WTC11 (cell line): ENCODE data around the gene LRRC14B. TPM values are rescaled to one million over a fixed set of nuclear protein-coding genes. Genes with fewer than 3 reads are reported as not detected.
A peak's percentile ranks its signal among the peaks of the same experiment; 100 is the strongest.

ENCODE experiments used
- ATAC-seq: fragments of 200-7000 bp; cut with Tn5 transposase; 2 replicates; pipeline ENCODE4 v1.10.0; 2021; ENCODE audit warnings: mild to moderate bottlenecking, moderate library complexity
- CTCF ChIA-PET: fragments of 300-600 bp; sonication (Branson Sonifier 250); formaldehyde crosslinking; loops from one replicate; lab custom pipeline; 2021; ENCODE audit warnings: antibody characterized with exemption; lab: Charles Lee
- POLR2A ChIA-PET: fragments of 350-600 bp; sonication (Branson Sonifier 250); formaldehyde crosslinking; loops from one replicate; lab custom pipeline; 2021; ENCODE audit warnings: antibody characterized with exemption; lab: Charles Lee
- DNase-seq: peaks from one replicate; pipeline ENCODE4 v3.0.0; 2021; ENCODE audit warnings: low spot score
- H3K27ac Mint-ChIP-seq: 2 replicates; pipeline ENCODE4 v1.8.0; 2021; ENCODE audit warnings: mixed read lengths
- H3K27me3 Mint-ChIP-seq: 2 replicates; pipeline ENCODE4 v1.8.0; 2021; ENCODE audit warnings: low read depth, mild to moderate bottlenecking, moderate library complexity, mixed read lengths
- H3K36me3 Mint-ChIP-seq: 2 replicates; pipeline ENCODE4 v1.8.0; 2021; ENCODE audit warnings: mixed read lengths
- H3K4me1 Mint-ChIP-seq: 2 replicates; pipeline ENCODE4 v1.8.0; 2022; ENCODE audit warnings: mixed read lengths
- H3K4me3 Mint-ChIP-seq: 2 replicates; pipeline ENCODE4 v1.8.0; 2021; ENCODE audit warnings: mild to moderate bottlenecking, moderate library complexity, mixed read lengths
- H3K9me3 Mint-ChIP-seq: 2 replicates; pipeline ENCODE4 v1.8.0; 2021; ENCODE audit warnings: mixed read lengths
- FOXJ3 ChIP-seq: sonication (generic); formaldehyde crosslinking; IDR thresholded peaks from 2 replicates; pipeline ENCODE4 v1.9.0; 2021; ENCODE audit warnings: missing genetic modification reagents, mild to moderate bottlenecking, borderline replicate concordance
- NFE2L1 ChIP-seq: sonication (generic); formaldehyde crosslinking; IDR thresholded peaks from 2 replicates; pipeline ENCODE4 v1.8.1; 2023; ENCODE audit warnings: missing genetic modification reagents
- NFYB ChIP-seq: sonication (generic); formaldehyde crosslinking; conservative IDR thresholded peaks from 2 replicates; pipeline ENCODE4 v1.8.0; 2022; ENCODE audit warnings: low read depth, missing genetic modification reagents
- RELA ChIP-seq: sonication (generic); formaldehyde crosslinking; IDR thresholded peaks from 2 replicates; pipeline ENCODE4 v1.8.1; 2022; ENCODE audit warnings: missing genetic modification reagents, mild to moderate bottlenecking, borderline replicate concordance
- SP1 ChIP-seq: sonication (generic); formaldehyde crosslinking; conservative IDR thresholded peaks from 2 replicates; pipeline ENCODE4 v1.8.1; 2022; ENCODE audit warnings: missing genetic modification reagents
- TEAD1 ChIP-seq: sonication (generic); formaldehyde crosslinking; IDR thresholded peaks from 2 replicates; pipeline ENCODE4 v1.8.0; 2022; ENCODE audit warnings: mild to moderate bottlenecking, missing genetic modification reagents
- ZNF138 ChIP-seq: sonication (generic); formaldehyde crosslinking; conservative IDR thresholded peaks from 2 replicates; pipeline ENCODE4 v1.8.1; 2022; ENCODE audit warnings: mild to moderate bottlenecking, moderate library complexity, missing genetic modification reagents
- ZNF263 ChIP-seq: sonication (generic); formaldehyde crosslinking; IDR thresholded peaks from 2 replicates; pipeline ENCODE4 v1.8.1; 2022; ENCODE audit warnings: low read depth, mild to moderate bottlenecking, moderate library complexity, missing genetic modification reagents
- ZNF423 ChIP-seq: fragments of 250-450 bp; sonication (Bioruptor Pico); IDR thresholded peaks from 2 replicates; pipeline ENCODE4 v2.1.2; 2022; ENCODE audit warnings: mild to moderate bottlenecking, moderate library complexity
- total RNA-seq: library from RNA; stranded (reverse); gene quantifications from 3 replicates; pipeline ENCODE4 v1.2.3, GENCODE V29; 2021
- TF ChIP-seq, protein P1 (sequence below): sonication (generic); formaldehyde crosslinking; IDR thresholded peaks from 2 replicates; pipeline ENCODE4 v1.8.0; 2022; ENCODE audit warnings: missing genetic modification reagents
- TF ChIP-seq, protein P2 (sequence below): sonication (generic); formaldehyde crosslinking; IDR thresholded peaks from 2 replicates; pipeline ENCODE4 v1.8.1; 2022; ENCODE audit warnings: mild to moderate bottlenecking, missing genetic modification reagents, moderate library complexity, borderline replicate concordance
- TF ChIP-seq, protein P3 (sequence below): sonication (generic); formaldehyde crosslinking; IDR thresholded peaks from 2 replicates; pipeline ENCODE4 v1.8.0; 2022; ENCODE audit warnings: mild to moderate bottlenecking, missing genetic modification reagents
- TF ChIP-seq, protein P4 (sequence below): sonication (generic); formaldehyde crosslinking; IDR thresholded peaks from 2 replicates; pipeline ENCODE4 v1.8.0; 2023; ENCODE audit warnings: missing genetic modification reagents, mild to moderate bottlenecking, borderline replicate concordance
- TF ChIP-seq, protein P5 (sequence below): fragments of 250-450 bp; sonication (Bioruptor Pico); IDR thresholded peaks from 2 replicates; pipeline ENCODE4 v1.9.0; 2021; ENCODE audit warnings: mild to moderate bottlenecking

LRRC14B gene
- total RNA-seq, 1 experiment from 2014 or later = not detected

DNA sequence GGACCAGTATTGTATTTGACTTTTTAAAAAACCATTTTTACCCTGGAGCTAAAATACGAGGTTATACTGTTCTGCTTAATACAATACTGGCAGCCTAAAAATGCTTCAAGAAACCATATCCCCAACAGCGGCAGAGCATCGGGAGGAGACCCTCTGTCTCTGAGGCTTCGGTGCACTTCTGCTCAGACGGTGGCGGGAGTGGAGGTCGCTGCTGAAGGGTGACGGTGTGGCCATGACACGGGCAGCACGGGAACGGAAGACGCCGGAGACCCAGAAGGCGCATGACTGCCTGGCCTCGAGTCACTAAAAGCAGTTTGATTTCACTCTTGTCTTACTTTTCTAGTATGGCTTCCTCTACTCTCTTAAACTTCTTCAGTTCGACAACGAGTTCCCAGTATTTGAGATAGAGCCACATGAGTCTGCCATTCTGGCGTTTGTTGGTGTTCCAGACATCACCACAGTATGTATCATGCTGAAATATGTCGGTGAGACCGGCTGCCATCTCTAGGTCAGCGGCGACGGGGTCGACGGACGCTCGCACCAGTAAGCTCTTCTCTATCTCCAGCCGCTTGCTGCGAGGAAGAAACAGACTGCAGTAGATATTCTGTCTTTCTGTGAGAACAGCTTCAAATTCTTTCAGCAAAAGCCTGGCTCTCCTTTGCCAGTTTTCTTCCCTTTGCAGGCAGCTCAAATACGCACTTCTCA, 13.8 kb downstream of the LRRC14B start:
- Mint-ChIP-seq H3K36me3 (peaks cover 23% of the 10 kb centered on the region), H3K9me3 (no peaks in the 10 kb centered on the region), H3K4me3 (no peak overlapping the region), H3K27me3 (no peaks in the 10 kb centered on the region), H3K27ac (peak overlapping the region; percentile 75; the same call in 1 of the 2 replicates), H3K4me1 (peaks cover 20% of the 10 kb centered on the region)
- ChIA-PET CTCF (interaction anchor here (1.8 kb wide), 1 partner anchor 17 kb away, joined by 4 read pairs; no protein-coding TSS in a partner anchor), POLR2A (no interaction called here)
- no peak for TF ChIP-seq SP1 (CRISPR knock-in tag)
- no peak for ATAC-seq
- DNase-seq = no peak

DNA sequence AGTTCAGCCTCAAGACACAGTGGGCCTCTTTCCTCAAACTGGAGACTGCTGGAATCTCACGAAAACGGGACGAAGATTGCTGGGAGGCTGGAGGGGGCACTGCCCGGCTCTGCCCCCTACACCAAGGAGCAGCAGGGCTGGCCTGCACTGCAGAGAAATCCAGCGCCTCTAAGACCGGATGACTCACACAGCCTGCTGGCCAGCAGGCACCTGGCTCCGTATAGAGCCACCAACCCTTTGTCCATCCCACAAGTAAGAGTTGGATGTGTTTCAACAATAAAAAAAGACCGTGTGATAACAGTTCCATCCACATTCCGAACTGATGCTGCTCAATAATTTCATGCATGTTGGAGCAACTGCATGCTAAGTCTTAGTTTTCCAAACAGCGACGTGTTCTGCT, 15.1 kb downstream of the LRRC14B start:
- POLR2A ChIA-PET = no interaction called here
- H3K27ac Mint-ChIP-seq = no peak overlapping the region
- no peak overlapping the region for H3K4me3 Mint-ChIP-seq
- peaks cover 16% of the 10 kb centered on the region for H3K4me1 Mint-ChIP-seq
- ATAC-seq (peak; percentile 34; the same call in 1 of the 2 replicates), DNase-seq (no peak)
- TF ChIP-seq, protein P1, sequence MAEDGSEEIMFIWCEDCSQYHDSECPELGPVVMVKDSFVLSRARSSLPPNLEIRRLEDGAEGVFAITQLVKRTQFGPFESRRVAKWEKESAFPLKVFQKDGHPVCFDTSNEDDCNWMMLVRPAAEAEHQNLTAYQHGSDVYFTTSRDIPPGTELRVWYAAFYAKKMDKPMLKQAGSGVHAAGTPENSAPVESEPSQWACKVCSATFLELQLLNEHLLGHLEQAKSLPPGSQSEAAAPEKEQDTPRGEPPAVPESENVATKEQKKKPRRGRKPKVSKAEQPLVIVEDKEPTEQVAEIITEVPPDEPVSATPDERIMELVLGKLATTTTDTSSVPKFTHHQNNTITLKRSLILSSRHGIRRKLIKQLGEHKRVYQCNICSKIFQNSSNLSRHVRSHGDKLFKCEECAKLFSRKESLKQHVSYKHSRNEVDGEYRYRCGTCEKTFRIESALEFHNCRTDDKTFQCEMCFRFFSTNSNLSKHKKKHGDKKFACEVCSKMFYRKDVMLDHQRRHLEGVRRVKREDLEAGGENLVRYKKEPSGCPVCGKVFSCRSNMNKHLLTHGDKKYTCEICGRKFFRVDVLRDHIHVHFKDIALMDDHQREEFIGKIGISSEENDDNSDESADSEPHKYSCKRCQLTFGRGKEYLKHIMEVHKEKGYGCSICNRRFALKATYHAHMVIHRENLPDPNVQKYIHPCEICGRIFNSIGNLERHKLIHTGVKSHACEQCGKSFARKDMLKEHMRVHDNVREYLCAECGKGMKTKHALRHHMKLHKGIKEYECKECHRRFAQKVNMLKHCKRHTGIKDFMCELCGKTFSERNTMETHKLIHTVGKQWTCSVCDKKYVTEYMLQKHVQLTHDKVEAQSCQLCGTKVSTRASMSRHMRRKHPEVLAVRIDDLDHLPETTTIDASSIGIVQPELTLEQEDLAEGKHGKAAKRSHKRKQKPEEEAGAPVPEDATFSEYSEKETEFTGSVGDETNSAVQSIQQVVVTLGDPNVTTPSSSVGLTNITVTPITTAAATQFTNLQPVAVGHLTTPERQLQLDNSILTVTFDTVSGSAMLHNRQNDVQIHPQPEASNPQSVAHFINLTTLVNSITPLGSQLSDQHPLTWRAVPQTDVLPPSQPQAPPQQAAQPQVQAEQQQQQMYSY (CRISPR knock-in tag) = no peak
- TF ChIP-seq, protein P2, sequence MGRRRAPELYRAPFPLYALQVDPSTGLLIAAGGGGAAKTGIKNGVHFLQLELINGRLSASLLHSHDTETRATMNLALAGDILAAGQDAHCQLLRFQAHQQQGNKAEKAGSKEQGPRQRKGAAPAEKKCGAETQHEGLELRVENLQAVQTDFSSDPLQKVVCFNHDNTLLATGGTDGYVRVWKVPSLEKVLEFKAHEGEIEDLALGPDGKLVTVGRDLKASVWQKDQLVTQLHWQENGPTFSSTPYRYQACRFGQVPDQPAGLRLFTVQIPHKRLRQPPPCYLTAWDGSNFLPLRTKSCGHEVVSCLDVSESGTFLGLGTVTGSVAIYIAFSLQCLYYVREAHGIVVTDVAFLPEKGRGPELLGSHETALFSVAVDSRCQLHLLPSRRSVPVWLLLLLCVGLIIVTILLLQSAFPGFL = no peak
- no peak for TF ChIP-seq ZNF263 (CRISPR knock-in tag)
- TF ChIP-seq NFE2L1 (CRISPR knock-in tag) = no peak
- TF ChIP-seq, protein P3, sequence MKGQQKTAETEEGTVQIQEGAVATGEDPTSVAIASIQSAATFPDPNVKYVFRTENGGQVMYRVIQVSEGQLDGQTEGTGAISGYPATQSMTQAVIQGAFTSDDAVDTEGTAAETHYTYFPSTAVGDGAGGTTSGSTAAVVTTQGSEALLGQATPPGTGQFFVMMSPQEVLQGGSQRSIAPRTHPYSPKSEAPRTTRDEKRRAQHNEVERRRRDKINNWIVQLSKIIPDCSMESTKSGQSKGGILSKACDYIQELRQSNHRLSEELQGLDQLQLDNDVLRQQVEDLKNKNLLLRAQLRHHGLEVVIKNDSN = no peak
- no peak for TF ChIP-seq ZNF423
- TF ChIP-seq, protein P4, sequence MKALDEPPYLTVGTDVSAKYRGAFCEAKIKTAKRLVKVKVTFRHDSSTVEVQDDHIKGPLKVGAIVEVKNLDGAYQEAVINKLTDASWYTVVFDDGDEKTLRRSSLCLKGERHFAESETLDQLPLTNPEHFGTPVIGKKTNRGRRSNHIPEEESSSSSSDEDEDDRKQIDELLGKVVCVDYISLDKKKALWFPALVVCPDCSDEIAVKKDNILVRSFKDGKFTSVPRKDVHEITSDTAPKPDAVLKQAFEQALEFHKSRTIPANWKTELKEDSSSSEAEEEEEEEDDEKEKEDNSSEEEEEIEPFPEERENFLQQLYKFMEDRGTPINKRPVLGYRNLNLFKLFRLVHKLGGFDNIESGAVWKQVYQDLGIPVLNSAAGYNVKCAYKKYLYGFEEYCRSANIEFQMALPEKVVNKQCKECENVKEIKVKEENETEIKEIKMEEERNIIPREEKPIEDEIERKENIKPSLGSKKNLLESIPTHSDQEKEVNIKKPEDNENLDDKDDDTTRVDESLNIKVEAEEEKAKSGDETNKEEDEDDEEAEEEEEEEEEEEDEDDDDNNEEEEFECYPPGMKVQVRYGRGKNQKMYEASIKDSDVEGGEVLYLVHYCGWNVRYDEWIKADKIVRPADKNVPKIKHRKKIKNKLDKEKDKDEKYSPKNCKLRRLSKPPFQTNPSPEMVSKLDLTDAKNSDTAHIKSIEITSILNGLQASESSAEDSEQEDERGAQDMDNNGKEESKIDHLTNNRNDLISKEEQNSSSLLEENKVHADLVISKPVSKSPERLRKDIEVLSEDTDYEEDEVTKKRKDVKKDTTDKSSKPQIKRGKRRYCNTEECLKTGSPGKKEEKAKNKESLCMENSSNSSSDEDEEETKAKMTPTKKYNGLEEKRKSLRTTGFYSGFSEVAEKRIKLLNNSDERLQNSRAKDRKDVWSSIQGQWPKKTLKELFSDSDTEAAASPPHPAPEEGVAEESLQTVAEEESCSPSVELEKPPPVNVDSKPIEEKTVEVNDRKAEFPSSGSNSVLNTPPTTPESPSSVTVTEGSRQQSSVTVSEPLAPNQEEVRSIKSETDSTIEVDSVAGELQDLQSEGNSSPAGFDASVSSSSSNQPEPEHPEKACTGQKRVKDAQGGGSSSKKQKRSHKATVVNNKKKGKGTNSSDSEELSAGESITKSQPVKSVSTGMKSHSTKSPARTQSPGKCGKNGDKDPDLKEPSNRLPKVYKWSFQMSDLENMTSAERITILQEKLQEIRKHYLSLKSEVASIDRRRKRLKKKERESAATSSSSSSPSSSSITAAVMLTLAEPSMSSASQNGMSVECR = no peak
- TF ChIP-seq NFYB (CRISPR knock-in tag) = no peak
- no peak for TF ChIP-seq FOXJ3
- TF ChIP-seq ZNF138 (CRISPR knock-in tag) = no peak
- TF ChIP-seq TEAD1 = no peak
- TF ChIP-seq, protein P5, sequence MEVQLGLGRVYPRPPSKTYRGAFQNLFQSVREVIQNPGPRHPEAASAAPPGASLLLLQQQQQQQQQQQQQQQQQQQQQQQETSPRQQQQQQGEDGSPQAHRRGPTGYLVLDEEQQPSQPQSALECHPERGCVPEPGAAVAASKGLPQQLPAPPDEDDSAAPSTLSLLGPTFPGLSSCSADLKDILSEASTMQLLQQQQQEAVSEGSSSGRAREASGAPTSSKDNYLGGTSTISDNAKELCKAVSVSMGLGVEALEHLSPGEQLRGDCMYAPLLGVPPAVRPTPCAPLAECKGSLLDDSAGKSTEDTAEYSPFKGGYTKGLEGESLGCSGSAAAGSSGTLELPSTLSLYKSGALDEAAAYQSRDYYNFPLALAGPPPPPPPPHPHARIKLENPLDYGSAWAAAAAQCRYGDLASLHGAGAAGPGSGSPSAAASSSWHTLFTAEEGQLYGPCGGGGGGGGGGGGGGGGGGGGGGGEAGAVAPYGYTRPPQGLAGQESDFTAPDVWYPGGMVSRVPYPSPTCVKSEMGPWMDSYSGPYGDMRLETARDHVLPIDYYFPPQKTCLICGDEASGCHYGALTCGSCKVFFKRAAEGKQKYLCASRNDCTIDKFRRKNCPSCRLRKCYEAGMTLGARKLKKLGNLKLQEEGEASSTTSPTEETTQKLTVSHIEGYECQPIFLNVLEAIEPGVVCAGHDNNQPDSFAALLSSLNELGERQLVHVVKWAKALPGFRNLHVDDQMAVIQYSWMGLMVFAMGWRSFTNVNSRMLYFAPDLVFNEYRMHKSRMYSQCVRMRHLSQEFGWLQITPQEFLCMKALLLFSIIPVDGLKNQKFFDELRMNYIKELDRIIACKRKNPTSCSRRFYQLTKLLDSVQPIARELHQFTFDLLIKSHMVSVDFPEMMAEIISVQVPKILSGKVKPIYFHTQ (CRISPR knock-in tag) = no peak
- no peak for TF ChIP-seq RELA (CRISPR knock-in tag)
- peaks cover 23% of the 10 kb centered on the region for H3K36me3 Mint-ChIP-seq
- H3K9me3 Mint-ChIP-seq = no peaks in the 10 kb centered on the region
- no peaks in the 10 kb centered on the region for H3K27me3 Mint-ChIP-seq
- CTCF ChIA-PET = no interaction called here
